Breast epithelium (tissue), 4 donors: ENCODE results near the gene SLC25A38. TPM values are rescaled to one million over a fixed set of nuclear protein-coding genes. Genes with fewer than 3 reads are reported as not detected.

Source experiments
- DNase-seq, 2 donors: peaks; one replicate each; pipeline ENCODE4 v3.0.0-alpha.2; 2019; ENCODE audit warnings: low spot score in 2 of 2
- H3K27ac ChIP-seq, 2 donors: fragments of 200-600 bp; sonication (generic) in 1 of 2; one replicate each; pipeline ENCODE4 v1.5.1; 2016 to 2019; ENCODE audit warnings: mild to moderate bottlenecking in 1 of 2
- H3K27me3 ChIP-seq, 2 donors: fragments of 200-600 bp; sonication (generic) in 1 of 2; one replicate each; pipeline versions ENCODE4 v1.5.1 to v1.6.0; 2017 to 2019; ENCODE audit warnings: control low read depth in 1 of 2, mild to moderate bottlenecking in 1 of 2
- H3K36me3 ChIP-seq: fragments of 200-600 bp; one replicate; pipeline ENCODE4 v1.5.1; 2019
- H3K4me1 ChIP-seq, 2 donors: fragments of 200-600 bp; sonication (generic); one replicate each; pipeline ENCODE4 v1.5.1; 2016 to 2019; ENCODE audit warnings: control low read depth in 1 of 2
- H3K4me3 ChIP-seq, 3 donors: fragments of 200-600 bp; sonication (generic); 1 replicate in 2 of 3; 2 replicates in 1 of 3; pipeline ENCODE4 v1.5.1; 2016 to 2019; ENCODE audit warnings: mild to moderate bottlenecking in 3 of 3, moderate library complexity in 2 of 3
- H3K9me3 ChIP-seq, 2 donors: fragments of 200-600 bp; sonication (generic) in 1 of 2; one replicate each; pipeline ENCODE4 v1.5.1; 2016 to 2019; ENCODE audit warnings: control low read depth in 1 of 2
- CTCF ChIP-seq, 3 donors: fragments of 450-650 bp; IDR thresholded peaks; one replicate each; pipeline ENCODE4 v1.5.1; 2016 to 2017; ENCODE audit warnings: antibody characterized with exemption in 3 of 3, mild to moderate bottlenecking in 3 of 3, moderate library complexity in 3 of 3
- POLR2A ChIP-seq: fragments of 450-650 bp; IDR thresholded peaks from one replicate; pipeline ENCODE4 v1.6.1; 2016; ENCODE audit warnings: antibody characterized with exemption, mild to moderate bottlenecking, moderate library complexity
- POLR2AphosphoS5 ChIP-seq, 3 donors: sonication (generic); formaldehyde crosslinking; IDR thresholded peaks; one replicate each; pipeline ENCODE4 v1.6.1; 2017; ENCODE audit warnings: antibody characterized with exemption in 3 of 3
- intact Hi-C: fragments of 100-400 bp; cut with DNase I; formaldehyde crosslinking; loops from one replicate; pipeline ENCODE4 v1.15.1; 2023; ENCODE audit warnings: low total_unique reads
- total RNA-seq, 3 donors: library from RNA; depleted of rRNA; stranded (reverse); fragments of >200 nt; gene quantifications; one replicate each; pipeline ENCODE4 v1.1.0, GENCODE V29; 2016

The SLC25A38 gene
- 10 to 100 TPM; 28.2 to 31.6 (median 30.9) TPM for total RNA-seq

- intact Hi-C loops, result no loop called here
Observed at GRCh38 chr3:39383045-39383880, at the start of gene SLC25A38. SLC25A38 (plus strand) TSS chr3:39383370; CDS start chr3:39383725, 355 bp downstream.

GRCh38 chr3:39333607-39334006 lies 49.6 kb upstream of the SLC25A38 start:
- TF ChIP-seq CTCF (IDR thresholded peaks at IDR 0.05), result no peak
- H3K4me3 ChIP-seq, result no peak overlapping the region
- no peaks in the 10 kb centered on the region for H3K36me3 ChIP-seq
- no peak overlapping the region for H3K27ac ChIP-seq
- no peaks in the 10 kb centered on the region for H3K27me3 ChIP-seq
- no peak for DNase-seq
- intact Hi-C loops, result no loop called here
- no peaks in the 10 kb centered on the region for H3K9me3 ChIP-seq
- H3K4me1 ChIP-seq, result no peaks in the 10 kb centered on the region

More at GRCh38 chr3:39383045-39383880, at the start of gene SLC25A38:
- peak within 1 kb of the TSS; percentile 87 to 94 for H3K27ac ChIP-seq
- peak; percentile 54 to 60 for DNase-seq
- H3K4me1 ChIP-seq, result no peaks in the 10 kb centered on the region
- no peaks in the 10 kb centered on the region for H3K36me3 ChIP-seq
- H3K4me3 ChIP-seq, result peak within 1 kb of the TSS; percentile 64 to 87 (median 70)
- TF ChIP-seq POLR2AphosphoS5 (IDR thresholded peaks at IDR 0.05) (peak; percentile 30 to 52 (median 50)), POLR2A (no peak), CTCF (IDR thresholded peaks at IDR 0.05) (peak in 1 of 3 donors; percentile 24)
- H3K9me3 ChIP-seq, result no peaks in the 10 kb centered on the region
- H3K27me3 ChIP-seq, result no peaks in the 10 kb centered on the region

GRCh38 chr3:39334205-39334604 lies 49.0 kb upstream of the SLC25A38 start:
- H3K27me3 ChIP-seq, result no peaks in the 10 kb centered on the region
- H3K9me3 ChIP-seq, result no peaks in the 10 kb centered on the region
- H3K27ac ChIP-seq, result no peak overlapping the region
- intact Hi-C loops, result no loop called here
- DNase-seq, result no peak
- TF ChIP-seq CTCF (IDR thresholded peaks at IDR 0.05), result no peak
- no peak for TF ChIP-seq POLR2AphosphoS5 (IDR thresholded peaks at IDR 0.05)
- TF ChIP-seq POLR2A, result no peak
- no peak overlapping the region for H3K4me3 ChIP-seq
- no peaks in the 10 kb centered on the region for H3K36me3 ChIP-seq
- H3K4me1 ChIP-seq, result no peaks in the 10 kb centered on the region

- intact Hi-C loops, result no loop called here
- Histone ChIP-seq H3K4me1 (no peaks in the 10 kb centered on the region), H3K27ac (no peak overlapping the region), H3K36me3 (no peaks in the 10 kb centered on the region), H3K4me3 (no peak overlapping the region), H3K27me3 (no peaks in the 10 kb centered on the region), H3K9me3 (no peaks in the 10 kb centered on the region)
- TF ChIP-seq CTCF (IDR thresholded peaks at IDR 0.05), result no peak
- TF ChIP-seq POLR2AphosphoS5 (IDR thresholded peaks at IDR 0.05), result no peak
- no peak for TF ChIP-seq POLR2A
- DNase-seq, result no peak
Observed at GRCh38 chr3:39338201-39338600, 45.0 kb upstream of the SLC25A38 start.

GRCh38 chr3:39339086-39339485 lies 44.1 kb upstream of the SLC25A38 start:
- Histone ChIP-seq H3K27me3 (no peaks in the 10 kb centered on the region), H3K4me3 (no peak overlapping the region), H3K4me1 (no peaks in the 10 kb centered on the region), H3K9me3 (no peaks in the 10 kb centered on the region), H3K36me3 (no peaks in the 10 kb centered on the region), H3K27ac (no peak overlapping the region)
- intact Hi-C loops, result no loop called here
- DNase-seq, result no peak
- TF ChIP-seq POLR2AphosphoS5 (IDR thresholded peaks at IDR 0.05), result no peak
- TF ChIP-seq CTCF (IDR thresholded peaks at IDR 0.05), result no peak
- TF ChIP-seq POLR2A, result no peak
